HL-60 (cell line): ENCODE data around the gene CSTB.

Source experiments
- DNase-seq, 2 experiments: peaks; one replicate each; pipeline ENCODE4 v3.0.0-alpha.2; 2010 to 2020; ENCODE audit warnings: low read depth in 1 of 2, low spot score in 1 of 2
- H3K27ac ChIP-seq: fragments of 250-450 bp; sonication (Bioruptor Pico); replicated peaks from 2 replicates; pipeline ENCODE4 v1.5.1; 2020; ENCODE audit warnings: mild to moderate bottlenecking, moderate library complexity
- H3K27me3 ChIP-seq: fragments of 250-450 bp; sonication (Bioruptor Pico); 2 replicates; pipeline ENCODE4 v1.5.1; 2021; ENCODE audit warnings: mild to moderate bottlenecking, moderate library complexity; ENCODE audit not compliant: insufficient read depth, poor library complexity, severe bottlenecking
- H3K4me3 ChIP-seq: replicated peaks from 2 replicates; pipeline ENCODE4 v1.5.1; 2011; ENCODE audit warnings: mild to moderate bottlenecking, control low read depth, low read length; ENCODE audit not compliant: insufficient read depth
- CTCF ChIP-seq: IDR thresholded peaks from one replicate; pipeline ENCODE4 v1.5.1; 2011; ENCODE audit warnings: low read length, control low read depth, inconsistent platforms; ENCODE audit not compliant: insufficient read depth
- GABPA ChIP-seq: IDR thresholded peaks from 2 replicates; pipeline ENCODE4 v1.6.1; 2012; ENCODE audit warnings: low read depth
- POLR2AphosphoS5 ChIP-seq: IDR thresholded peaks from 2 replicates; pipeline ENCODE4 v1.6.1; 2012; ENCODE audit warnings: low read depth
- SPI1 ChIP-seq: IDR thresholded peaks from 2 replicates; pipeline ENCODE4 v1.6.1; 2012; ENCODE audit warnings: low read depth, mild to moderate bottlenecking, borderline replicate concordance
- TF ChIP-seq, protein P1 (sequence below): IDR thresholded peaks from 2 replicates; pipeline ENCODE4 v1.6.1; 2012; ENCODE audit warnings: low read depth; ENCODE audit not compliant: insufficient replicate concordance

The CSTB gene

DNA sequence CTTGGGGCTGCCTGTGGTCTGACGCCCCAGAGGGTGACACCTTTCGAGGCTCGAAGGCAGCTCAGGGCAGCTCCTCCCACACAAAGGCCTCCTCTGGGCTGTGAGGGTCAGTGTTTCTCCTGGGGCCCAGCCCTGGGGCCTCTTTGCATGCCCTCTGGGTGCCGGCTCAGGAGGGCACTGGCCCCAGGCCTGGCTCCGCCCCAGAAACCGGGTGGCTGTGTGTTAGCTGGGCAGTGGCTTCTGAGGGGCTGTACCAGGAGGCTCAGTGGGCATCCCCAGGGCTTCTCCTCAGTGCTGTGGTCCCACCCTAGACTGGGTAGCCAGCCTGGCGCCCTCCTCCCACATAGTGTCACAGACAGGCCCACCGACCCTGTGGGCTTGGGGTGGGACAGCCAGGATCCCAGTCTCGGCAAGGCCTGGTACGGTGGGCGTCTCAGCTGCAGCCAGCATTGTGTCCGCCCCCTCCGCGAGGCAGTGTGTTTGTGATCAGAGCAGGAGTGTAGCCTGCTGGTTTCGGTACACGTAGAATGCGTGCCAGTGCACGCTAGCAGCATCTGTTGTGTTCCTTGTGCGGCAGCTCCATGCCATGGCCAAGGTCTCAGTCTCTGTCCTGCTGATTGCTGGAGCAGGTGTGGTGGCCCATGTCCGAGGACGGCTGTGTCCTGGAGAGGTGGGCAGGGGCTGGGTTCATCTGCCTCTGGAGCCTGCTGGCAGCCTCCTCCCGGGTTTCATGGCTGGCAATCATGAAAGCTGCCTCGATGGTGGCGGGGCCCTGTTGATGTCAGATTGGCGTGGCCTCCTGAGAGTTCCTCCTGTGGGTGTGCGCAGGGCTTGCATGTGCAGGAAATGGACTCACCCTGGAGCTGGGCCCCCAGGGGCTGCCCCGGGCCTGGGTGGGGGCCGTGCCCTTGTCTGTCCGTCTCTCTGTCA is 41.3 kb upstream of the CSTB start:
- peak overlapping the region; percentile 31; the same call in 1 of the 2 replicates for H3K27ac ChIP-seq
- H3K4me3 ChIP-seq = no peak overlapping the region
- no peaks in the 10 kb centered on the region for H3K27me3 ChIP-seq
- TF ChIP-seq GABPA (no peak), POLR2AphosphoS5 (no peak), SPI1 (no peak), CTCF (no peak)
- TF ChIP-seq, protein P1, sequence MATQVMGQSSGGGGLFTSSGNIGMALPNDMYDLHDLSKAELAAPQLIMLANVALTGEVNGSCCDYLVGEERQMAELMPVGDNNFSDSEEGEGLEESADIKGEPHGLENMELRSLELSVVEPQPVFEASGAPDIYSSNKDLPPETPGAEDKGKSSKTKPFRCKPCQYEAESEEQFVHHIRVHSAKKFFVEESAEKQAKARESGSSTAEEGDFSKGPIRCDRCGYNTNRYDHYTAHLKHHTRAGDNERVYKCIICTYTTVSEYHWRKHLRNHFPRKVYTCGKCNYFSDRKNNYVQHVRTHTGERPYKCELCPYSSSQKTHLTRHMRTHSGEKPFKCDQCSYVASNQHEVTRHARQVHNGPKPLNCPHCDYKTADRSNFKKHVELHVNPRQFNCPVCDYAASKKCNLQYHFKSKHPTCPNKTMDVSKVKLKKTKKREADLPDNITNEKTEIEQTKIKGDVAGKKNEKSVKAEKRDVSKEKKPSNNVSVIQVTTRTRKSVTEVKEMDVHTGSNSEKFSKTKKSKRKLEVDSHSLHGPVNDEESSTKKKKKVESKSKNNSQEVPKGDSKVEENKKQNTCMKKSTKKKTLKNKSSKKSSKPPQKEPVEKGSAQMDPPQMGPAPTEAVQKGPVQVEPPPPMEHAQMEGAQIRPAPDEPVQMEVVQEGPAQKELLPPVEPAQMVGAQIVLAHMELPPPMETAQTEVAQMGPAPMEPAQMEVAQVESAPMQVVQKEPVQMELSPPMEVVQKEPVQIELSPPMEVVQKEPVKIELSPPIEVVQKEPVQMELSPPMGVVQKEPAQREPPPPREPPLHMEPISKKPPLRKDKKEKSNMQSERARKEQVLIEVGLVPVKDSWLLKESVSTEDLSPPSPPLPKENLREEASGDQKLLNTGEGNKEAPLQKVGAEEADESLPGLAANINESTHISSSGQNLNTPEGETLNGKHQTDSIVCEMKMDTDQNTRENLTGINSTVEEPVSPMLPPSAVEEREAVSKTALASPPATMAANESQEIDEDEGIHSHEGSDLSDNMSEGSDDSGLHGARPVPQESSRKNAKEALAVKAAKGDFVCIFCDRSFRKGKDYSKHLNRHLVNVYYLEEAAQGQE = no peak
- no peak for DNase-seq

DNA sequence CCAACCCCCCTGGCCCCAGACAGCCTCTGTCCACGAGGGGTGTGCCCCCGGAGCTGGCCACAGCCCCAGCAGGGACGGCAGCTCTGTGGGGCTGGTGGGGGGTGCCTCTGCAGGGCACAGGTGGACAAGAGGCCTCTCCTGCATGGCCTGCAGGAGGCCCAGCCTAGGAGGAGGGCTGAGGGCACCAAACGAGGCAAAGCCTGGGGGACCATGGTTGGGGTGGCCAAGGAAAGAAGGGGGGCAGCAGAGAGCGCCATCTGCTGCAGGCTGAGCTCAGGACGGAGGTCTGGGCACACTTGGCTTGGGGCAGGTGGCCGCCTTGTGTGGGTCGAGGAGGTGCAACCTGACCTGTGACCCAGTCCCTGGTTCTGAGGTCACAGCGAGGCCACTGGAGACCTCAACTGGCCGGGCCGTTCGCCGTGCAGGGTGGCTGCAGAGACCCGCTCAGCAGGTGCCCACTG is 40.5 kb upstream of the CSTB start:
- no peak for TF ChIP-seq CTCF
- no peak for TF ChIP-seq POLR2AphosphoS5
- no peaks in the 10 kb centered on the region for H3K27me3 ChIP-seq

GRCh38 chr21:43815991-43816390 is 39.9 kb upstream of the CSTB start:
- DNase-seq = no peak
- no peak overlapping the region for H3K4me3 ChIP-seq
- no peaks in the 10 kb centered on the region for H3K27me3 ChIP-seq
- no peak overlapping the region for H3K27ac ChIP-seq
- no peak for TF ChIP-seq CTCF
- no peak for TF ChIP-seq POLR2AphosphoS5
- no peak for TF ChIP-seq SPI1
- no peak for TF ChIP-seq GABPA
- TF ChIP-seq, protein P1 = no peak

More for the DNA sequence above, 40.5 kb upstream of the CSTB start:
- no peak for DNase-seq
- Histone ChIP-seq H3K27ac (no peak overlapping the region), H3K4me3 (no peak overlapping the region)
